ENCODE measurements around the gene DELE1.

The DELE1 gene

DNA sequence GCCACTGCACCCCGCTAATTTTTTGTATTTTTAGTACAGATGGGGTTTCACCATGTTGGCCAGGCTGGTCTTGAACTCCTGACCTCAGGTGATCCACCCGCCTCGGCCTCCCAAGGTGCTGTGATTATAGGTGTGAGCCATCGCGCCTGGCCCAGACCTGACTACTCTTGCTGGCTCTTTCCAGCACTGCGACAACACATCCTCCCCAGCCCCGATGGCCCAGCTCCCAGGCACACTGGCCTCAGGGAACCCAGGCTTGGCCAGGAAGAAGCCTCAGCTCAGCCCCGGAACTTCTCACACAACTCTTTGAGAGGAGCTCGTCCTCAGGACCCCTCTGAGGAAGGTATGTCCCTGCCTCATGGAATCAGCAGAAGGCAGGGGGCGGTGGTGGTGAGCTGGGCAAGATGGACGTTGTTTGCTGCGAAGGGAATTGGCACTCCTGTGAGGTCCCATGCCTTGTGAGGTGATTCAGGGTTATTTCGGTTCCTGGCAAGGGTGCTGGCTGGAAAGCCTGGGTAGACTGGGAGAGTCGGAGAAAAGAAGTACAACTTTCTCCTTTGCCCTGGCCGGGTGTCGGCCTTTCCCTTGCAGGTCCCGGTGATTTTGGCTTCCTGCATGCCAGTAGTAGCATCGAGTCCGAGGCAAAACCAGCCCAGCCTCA lies 5.9 kb downstream of the DELE1 start:
- Histone ChIP-seq H3K9ac (ENCODE audit: low read length) (no peak overlapping the region), H3K4me1 (ENCODE audit: control insufficient read depth, insufficient read depth, low read length) (no peaks in the 10 kb centered on the region), H3K27me3 (ENCODE audit: control insufficient read depth, insufficient read depth, low read length) (no peaks in the 10 kb centered on the region), H3K4me3 (ENCODE audit: low read depth, low read length) (no peak overlapping the region), H3K36me3 (ENCODE audit: control insufficient read depth, insufficient read depth, low read length) (peaks cover 89% of the 10 kb centered on the region), H3K9me3 (ENCODE audit: control insufficient read depth, insufficient read depth, low read depth, low read length) (no peaks in the 10 kb centered on the region), H3K27ac (ENCODE audit: low read depth, low read length) (no peak overlapping the region)

DNA sequence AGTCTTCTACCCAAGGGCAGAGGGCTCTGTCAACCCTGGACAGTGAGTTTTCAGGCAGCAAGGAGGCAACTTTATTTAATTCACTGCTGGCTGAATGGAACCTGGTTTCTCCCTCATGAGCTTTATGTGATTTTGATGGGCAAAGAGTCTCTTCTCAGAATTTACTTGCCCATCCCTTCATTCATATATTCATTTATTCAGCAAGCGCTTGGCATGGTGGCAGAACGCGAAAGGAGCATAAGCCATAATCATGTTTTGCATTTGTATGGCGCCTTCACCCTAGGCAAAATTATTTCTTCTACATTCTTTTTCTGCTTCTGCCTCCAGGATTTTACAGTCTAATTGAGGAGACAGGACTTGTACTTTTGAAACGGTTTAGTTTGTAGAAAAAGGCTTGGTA lies 8.0 kb downstream of the DELE1 start:
- H3K9ac ChIP-seq (ENCODE audit: low read length) = no peak overlapping the region
- no peaks in the 10 kb centered on the region for H3K9me3 ChIP-seq (ENCODE audit: control insufficient read depth, insufficient read depth, low read depth, low read length)
- no peak overlapping the region for H3K27ac ChIP-seq (ENCODE audit: low read depth, low read length)
- H3K4me3 ChIP-seq (ENCODE audit: low read depth, low read length) = no peak overlapping the region
- H3K36me3 ChIP-seq (ENCODE audit: control insufficient read depth, insufficient read depth, low read length) = peaks cover 96% of the 10 kb centered on the region
- no peaks in the 10 kb centered on the region for H3K4me1 ChIP-seq (ENCODE audit: control insufficient read depth, insufficient read depth, low read length)
- no peaks in the 10 kb centered on the region for H3K27me3 ChIP-seq (ENCODE audit: control insufficient read depth, insufficient read depth, low read length)

DNA sequence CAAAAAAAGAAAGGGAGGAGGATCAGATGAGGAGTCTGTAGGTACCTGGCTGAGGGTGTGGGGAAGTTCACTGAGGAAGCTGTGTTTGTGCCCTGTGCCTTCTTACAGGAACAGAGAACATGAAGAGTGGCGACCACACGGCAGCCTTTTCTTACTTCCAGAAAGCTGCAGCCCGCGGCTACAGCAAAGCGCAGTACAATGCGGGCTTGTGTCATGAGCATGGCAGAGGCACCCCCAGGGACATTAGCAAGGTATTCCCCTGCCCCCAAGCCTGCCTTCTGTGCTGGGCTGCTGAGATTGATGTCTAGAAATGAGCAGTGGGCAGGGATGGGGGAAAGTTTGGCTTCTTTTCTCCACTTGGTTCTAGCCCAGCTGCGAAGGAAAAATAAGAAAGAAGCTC lies 9.5 kb downstream of the DELE1 start:
- Histone ChIP-seq H3K9me3 (ENCODE audit: control insufficient read depth, insufficient read depth, low read depth, low read length) (no peaks in the 10 kb centered on the region), H3K4me1 (ENCODE audit: control insufficient read depth, insufficient read depth, low read length) (no peaks in the 10 kb centered on the region), H3K36me3 (ENCODE audit: control insufficient read depth, insufficient read depth, low read length) (peaks cover 93% of the 10 kb centered on the region), H3K27ac (ENCODE audit: low read depth, low read length) (no peak overlapping the region), H3K27me3 (ENCODE audit: control insufficient read depth, insufficient read depth, low read length) (no peaks in the 10 kb centered on the region), H3K4me3 (ENCODE audit: low read depth, low read length) (no peak overlapping the region), H3K9ac (ENCODE audit: low read length) (no peak overlapping the region)

DNA sequence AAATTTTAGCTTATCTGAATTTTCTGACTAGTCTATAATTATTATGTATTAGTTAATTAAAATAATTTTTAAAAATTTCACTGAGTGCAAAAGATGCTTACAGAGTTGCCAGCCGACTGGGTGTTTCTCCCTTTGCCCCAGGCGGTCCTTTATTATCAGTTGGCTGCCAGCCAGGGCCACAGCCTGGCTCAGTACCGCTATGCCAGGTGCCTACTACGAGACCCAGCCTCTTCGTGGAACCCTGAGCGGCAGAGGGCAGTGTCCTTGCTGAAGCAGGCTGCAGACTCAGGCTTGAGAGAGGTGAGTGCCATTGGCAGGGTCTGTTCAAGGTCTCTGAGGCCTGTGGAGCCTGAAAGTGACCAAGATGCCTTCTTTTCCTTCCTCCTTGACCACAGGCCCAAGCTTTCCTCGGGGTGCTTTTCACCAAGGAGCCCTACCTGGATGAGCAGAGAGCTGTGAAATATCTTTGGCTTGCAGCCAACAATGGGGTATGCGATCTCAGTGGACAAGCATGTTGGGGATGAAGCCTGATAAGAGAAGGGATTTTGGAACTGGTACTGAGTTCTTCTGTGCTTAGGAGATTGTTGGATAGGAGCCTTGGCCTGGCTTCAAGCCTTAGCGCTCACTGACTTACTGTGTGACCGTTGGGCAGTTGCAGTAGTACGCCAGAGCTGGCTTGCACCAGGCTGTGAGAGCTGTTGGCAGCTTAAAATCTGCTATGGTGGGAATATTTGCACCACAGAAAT lies 10.6 kb downstream of the DELE1 start:
- H3K9me3 ChIP-seq (ENCODE audit: control insufficient read depth, insufficient read depth, low read depth, low read length) = no peaks in the 10 kb centered on the region
- H3K27ac ChIP-seq (ENCODE audit: low read depth, low read length) = no peak overlapping the region
- no peaks in the 10 kb centered on the region for H3K4me1 ChIP-seq (ENCODE audit: control insufficient read depth, insufficient read depth, low read length)
- no peaks in the 10 kb centered on the region for H3K27me3 ChIP-seq (ENCODE audit: control insufficient read depth, insufficient read depth, low read length)
- peaks cover 93% of the 10 kb centered on the region for H3K36me3 ChIP-seq (ENCODE audit: control insufficient read depth, insufficient read depth, low read length)
- no peak overlapping the region for H3K4me3 ChIP-seq (ENCODE audit: low read depth, low read length)
- no peak overlapping the region for H3K9ac ChIP-seq (ENCODE audit: low read length)

DNA sequence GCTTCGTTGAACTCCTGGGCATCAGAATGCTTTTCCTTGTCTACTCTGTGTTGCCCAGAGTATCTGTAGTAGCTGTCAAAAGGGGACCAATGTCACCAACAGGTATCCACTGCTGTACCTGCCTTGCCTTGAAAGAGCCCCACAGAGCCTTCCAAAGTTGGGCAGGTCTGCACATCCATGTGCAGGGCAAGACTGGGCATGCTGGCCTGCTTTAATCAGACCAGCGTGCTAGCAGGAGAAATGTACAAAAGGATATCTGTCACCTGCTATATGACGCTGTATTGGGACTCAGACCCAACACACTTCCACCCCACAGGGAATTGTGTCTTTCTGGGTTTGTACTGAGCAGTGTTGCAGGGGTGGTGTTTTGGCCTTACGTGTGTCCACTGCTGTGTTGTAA lies 11.9 kb downstream of the DELE1 start:
- H3K36me3 ChIP-seq (ENCODE audit: control insufficient read depth, insufficient read depth, low read length) = peaks cover 88% of the 10 kb centered on the region
- H3K9me3 ChIP-seq (ENCODE audit: control insufficient read depth, insufficient read depth, low read depth, low read length) = no peaks in the 10 kb centered on the region
- H3K4me3 ChIP-seq (ENCODE audit: low read depth, low read length) = no peak overlapping the region
- H3K27ac ChIP-seq (ENCODE audit: low read depth, low read length) = no peak overlapping the region
- no peaks in the 10 kb centered on the region for H3K27me3 ChIP-seq (ENCODE audit: control insufficient read depth, insufficient read depth, low read length)
- no peak overlapping the region for H3K9ac ChIP-seq (ENCODE audit: low read length)
- H3K4me1 ChIP-seq (ENCODE audit: control insufficient read depth, insufficient read depth, low read length) = no peaks in the 10 kb centered on the region

DNA sequence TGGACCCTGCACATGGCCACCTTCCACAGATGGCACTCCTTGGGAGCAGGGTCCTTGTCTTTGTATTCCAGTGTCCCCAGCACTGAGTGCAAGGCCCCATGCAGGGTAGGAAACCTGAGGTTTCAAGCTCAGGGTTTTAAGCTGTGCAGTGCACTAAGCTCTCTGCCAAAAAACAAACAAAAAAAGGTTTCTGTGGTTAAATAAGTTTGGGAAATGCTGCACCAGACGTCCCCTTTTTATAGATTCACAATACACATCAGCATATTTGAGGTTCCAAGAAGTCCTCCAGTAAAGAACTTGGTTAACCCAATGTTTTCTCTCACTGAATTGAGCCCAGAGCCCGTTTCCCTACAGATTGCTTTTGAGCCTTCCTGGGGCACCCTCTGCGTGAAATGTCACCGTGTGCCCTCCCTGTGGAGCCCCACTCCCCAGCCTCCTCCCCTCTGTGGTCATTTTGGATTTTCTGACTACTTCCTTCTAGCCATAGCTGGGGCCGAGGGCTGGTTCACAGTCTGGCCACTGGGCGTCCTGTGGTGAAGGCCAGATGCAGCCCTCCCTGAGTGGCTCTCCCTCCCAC lies 17.1 kb downstream of the DELE1 start:
- Histone ChIP-seq H3K9me3 (ENCODE audit: control insufficient read depth, insufficient read depth, low read depth, low read length) (no peaks in the 10 kb centered on the region), H3K27ac (ENCODE audit: low read depth, low read length) (no peak overlapping the region), H3K27me3 (ENCODE audit: control insufficient read depth, insufficient read depth, low read length) (no peaks in the 10 kb centered on the region), H3K4me1 (ENCODE audit: control insufficient read depth, insufficient read depth, low read length) (peaks cover 9% of the 10 kb centered on the region), H3K9ac (ENCODE audit: low read length) (no peak overlapping the region), H3K4me3 (ENCODE audit: low read depth, low read length) (no peak overlapping the region), H3K36me3 (ENCODE audit: control insufficient read depth, insufficient read depth, low read length) (peaks cover 40% of the 10 kb centered on the region)

DNA sequence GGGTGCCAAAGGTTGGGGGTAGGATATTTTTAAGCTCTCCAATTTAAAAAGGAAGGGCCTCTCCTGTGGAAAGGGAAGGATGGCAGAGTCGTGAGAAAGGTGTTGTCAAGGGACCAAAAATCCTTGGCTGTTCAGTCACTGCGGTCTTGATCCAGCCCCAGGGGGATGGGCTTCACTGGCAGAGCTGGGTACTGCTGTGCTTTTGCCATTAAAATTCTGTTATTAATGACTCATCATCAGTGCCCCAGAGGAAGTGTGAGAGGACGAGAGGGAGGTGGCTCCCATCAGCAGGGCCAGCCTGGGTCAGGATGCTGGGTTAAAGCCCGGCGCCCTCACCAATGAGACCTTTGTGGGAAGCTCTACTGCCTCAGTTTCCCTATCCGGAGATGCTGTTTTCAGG lies 17.6 kb downstream of the DELE1 start:
- peaks cover 35% of the 10 kb centered on the region for H3K36me3 ChIP-seq (ENCODE audit: control insufficient read depth, insufficient read depth, low read length)
- peaks cover 12% of the 10 kb centered on the region for H3K4me1 ChIP-seq (ENCODE audit: control insufficient read depth, insufficient read depth, low read length)
- no peaks in the 10 kb centered on the region for H3K27me3 ChIP-seq (ENCODE audit: control insufficient read depth, insufficient read depth, low read length)
- no peak overlapping the region for H3K9ac ChIP-seq (ENCODE audit: low read length)
- no peak overlapping the region for H3K4me3 ChIP-seq (ENCODE audit: low read depth, low read length)
- H3K27ac ChIP-seq (ENCODE audit: low read depth, low read length) = no peak overlapping the region
- no peaks in the 10 kb centered on the region for H3K9me3 ChIP-seq (ENCODE audit: control insufficient read depth, insufficient read depth, low read depth, low read length)

DNA sequence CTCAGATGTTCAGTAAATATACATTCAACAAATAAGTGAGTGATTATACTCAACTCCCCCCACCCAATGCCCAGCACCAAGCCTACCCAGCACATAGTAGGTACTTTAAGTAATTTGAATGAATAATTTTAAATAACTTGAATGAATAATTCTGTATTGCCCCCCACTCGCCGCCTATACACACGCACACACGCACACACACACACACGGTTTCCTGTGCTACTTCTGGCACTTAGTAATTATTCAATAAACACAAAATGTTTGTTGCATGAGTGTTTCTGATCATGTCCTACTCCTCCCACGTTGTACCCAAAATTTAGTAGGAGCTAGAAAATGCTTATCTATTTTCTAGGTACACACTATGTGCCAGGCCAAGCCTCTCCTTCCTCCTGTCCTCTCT lies 18.1 kb downstream of the DELE1 start:
- Histone ChIP-seq H3K36me3 (ENCODE audit: control insufficient read depth, insufficient read depth, low read length) (peaks cover 30% of the 10 kb centered on the region), H3K27me3 (ENCODE audit: control insufficient read depth, insufficient read depth, low read length) (no peaks in the 10 kb centered on the region), H3K4me1 (ENCODE audit: control insufficient read depth, insufficient read depth, low read length) (peaks cover 12% of the 10 kb centered on the region), H3K9ac (ENCODE audit: low read length) (no peak overlapping the region), H3K9me3 (ENCODE audit: control insufficient read depth, insufficient read depth, low read depth, low read length) (no peaks in the 10 kb centered on the region), H3K4me3 (ENCODE audit: low read depth, low read length) (no peak overlapping the region), H3K27ac (ENCODE audit: low read depth, low read length) (no peak overlapping the region)

DNA sequence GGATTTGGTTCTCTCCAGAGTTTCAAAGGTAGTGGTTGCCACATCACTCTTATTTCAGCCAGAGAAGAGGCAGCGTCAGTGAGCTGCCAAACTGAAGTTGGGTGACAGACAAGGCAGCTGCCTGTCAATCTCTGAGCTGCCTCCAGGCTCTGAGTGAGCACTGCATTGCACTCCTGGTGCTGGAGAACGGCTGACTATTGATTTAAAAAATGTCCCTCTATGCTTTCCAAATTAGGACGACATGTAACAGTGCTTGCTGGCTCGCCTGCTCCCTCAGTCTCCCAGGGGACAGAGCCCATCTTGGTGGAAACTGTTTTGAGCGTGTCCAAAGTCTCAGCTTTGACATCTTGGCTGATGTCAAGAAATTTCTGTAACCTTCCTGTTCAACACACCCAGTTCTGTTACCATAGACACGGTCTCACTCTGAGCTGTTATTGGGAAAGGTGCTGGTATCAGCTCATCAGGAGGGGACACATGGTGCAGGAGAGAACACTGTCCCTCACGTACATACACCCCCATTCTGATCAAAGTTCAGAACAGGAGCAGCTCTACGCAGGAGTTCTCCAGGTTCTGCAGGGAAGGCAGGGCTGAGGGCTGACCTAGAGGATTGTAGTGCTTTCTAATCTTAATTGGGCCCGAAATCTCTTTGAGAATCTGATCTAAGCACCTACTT lies 18.6 kb downstream of the DELE1 start:
- H3K9me3 ChIP-seq (ENCODE audit: control insufficient read depth, insufficient read depth, low read depth, low read length) = no peaks in the 10 kb centered on the region
- H3K4me1 ChIP-seq (ENCODE audit: control insufficient read depth, insufficient read depth, low read length) = peaks cover 12% of the 10 kb centered on the region
- no peak overlapping the region for H3K4me3 ChIP-seq (ENCODE audit: low read depth, low read length)
- H3K27me3 ChIP-seq (ENCODE audit: control insufficient read depth, insufficient read depth, low read length) = no peaks in the 10 kb centered on the region
- no peak overlapping the region for H3K27ac ChIP-seq (ENCODE audit: low read depth, low read length)
- H3K36me3 ChIP-seq (ENCODE audit: control insufficient read depth, insufficient read depth, low read length) = peaks cover 25% of the 10 kb centered on the region
- no peak overlapping the region for H3K9ac ChIP-seq (ENCODE audit: low read length)

DNA sequence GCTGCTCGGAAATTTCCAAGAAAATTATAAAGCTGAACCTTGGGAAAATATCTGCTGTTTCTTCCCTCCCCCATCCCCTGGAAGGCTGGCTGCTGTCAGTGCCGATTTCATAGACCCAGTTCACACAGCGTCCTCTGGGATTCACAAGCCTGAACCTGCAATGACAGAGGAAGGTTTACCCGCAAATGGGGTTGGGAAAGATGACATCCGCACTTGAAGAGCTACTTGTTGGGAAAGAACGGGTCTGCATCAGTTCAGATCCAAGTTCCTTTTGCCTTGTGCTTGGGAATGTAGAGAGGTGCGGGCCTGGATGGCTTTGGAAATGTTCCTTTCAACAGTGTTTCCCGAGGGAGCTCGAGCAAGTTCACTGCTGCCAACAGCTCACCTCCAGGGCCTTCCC lies 20.4 kb downstream of the DELE1 start:
- no peaks in the 10 kb centered on the region for H3K9me3 ChIP-seq (ENCODE audit: control insufficient read depth, insufficient read depth, low read depth, low read length)
- H3K4me1 ChIP-seq (ENCODE audit: control insufficient read depth, insufficient read depth, low read length) = peaks cover 12% of the 10 kb centered on the region
- no peak overlapping the region for H3K4me3 ChIP-seq (ENCODE audit: low read depth, low read length)
- no peak overlapping the region for H3K9ac ChIP-seq (ENCODE audit: low read length)
- H3K36me3 ChIP-seq (ENCODE audit: control insufficient read depth, insufficient read depth, low read length) = peaks cover 12% of the 10 kb centered on the region
- no peak overlapping the region for H3K27ac ChIP-seq (ENCODE audit: low read depth, low read length)
- H3K27me3 ChIP-seq (ENCODE audit: control insufficient read depth, insufficient read depth, low read length) = no peaks in the 10 kb centered on the region

DNA sequence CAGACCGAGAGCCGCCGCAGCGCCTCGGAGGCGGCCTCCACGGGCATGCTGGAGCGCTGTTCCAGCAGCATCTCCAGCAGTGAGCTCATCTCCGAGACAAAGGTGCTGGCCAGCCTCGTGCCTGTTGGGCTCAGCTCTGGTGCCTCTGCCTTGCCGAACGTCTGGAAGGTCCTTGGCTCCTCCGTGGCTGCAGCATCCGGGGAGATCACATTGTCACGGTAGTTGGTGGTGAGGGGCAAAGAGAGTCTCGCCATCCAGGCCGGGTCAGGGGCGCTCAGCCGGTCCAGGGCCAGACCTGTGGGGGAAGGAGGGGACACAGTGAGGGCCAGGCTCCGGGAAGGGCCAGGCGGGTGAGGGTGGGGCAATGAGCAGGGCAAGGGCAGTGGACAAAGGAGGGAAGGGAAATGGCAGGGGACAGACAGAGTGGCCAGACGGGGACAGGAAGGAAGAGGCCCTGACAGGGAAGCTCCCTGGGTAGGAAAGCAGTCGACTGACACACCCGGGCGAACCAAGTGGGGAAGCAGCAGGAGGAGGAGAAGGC lies 21.9 kb downstream of the DELE1 start:
- no peak overlapping the region for H3K4me3 ChIP-seq (ENCODE audit: low read depth, low read length)
- peaks cover under 1% of the 10 kb centered on the region; the same call in 1 of the 2 replicates for H3K36me3 ChIP-seq (ENCODE audit: control insufficient read depth, insufficient read depth, low read length)
- no peak overlapping the region for H3K9ac ChIP-seq (ENCODE audit: low read length)
- H3K9me3 ChIP-seq (ENCODE audit: control insufficient read depth, insufficient read depth, low read depth, low read length) = no peaks in the 10 kb centered on the region
- H3K27me3 ChIP-seq (ENCODE audit: control insufficient read depth, insufficient read depth, low read length) = no peaks in the 10 kb centered on the region
- no peak overlapping the region for H3K27ac ChIP-seq (ENCODE audit: low read depth, low read length)
- H3K4me1 ChIP-seq (ENCODE audit: control insufficient read depth, insufficient read depth, low read length) = peaks cover 12% of the 10 kb centered on the region
